ENCODE results near the gene TBC1D22A.

Gene TBC1D22A

DNA sequence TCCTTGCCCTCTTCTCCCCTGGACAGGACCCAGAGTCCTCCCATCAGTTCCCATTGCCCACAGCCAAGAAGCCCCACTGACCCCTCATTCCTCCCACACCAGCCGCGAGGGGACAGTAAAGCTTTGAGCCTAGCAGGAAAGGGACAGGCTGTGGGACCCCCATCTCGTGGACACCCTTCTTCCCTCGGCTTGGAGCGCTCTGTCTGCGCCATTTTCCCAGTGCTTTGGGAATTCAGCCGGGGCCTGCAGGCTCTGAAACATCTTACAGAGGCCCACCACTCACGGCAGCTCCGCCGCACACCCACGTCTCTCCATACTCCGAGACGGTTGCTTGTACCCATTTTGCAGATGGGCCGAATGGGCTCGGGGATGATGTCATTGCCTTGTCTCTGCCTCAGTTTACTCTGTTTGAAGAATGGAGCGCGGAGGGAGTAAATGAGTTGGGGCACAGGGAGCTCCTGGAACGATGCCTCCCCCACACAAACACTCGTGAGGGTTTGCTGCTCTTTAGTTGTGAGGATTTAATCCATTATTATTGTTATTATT, 447.7 kb downstream of the TBC1D22A start:
- no peak for DNase-seq

GRCh38 chr22:47210686-47211085, 448.2 kb downstream of the TBC1D22A start:
- DNase-seq, result no peak

DNA sequence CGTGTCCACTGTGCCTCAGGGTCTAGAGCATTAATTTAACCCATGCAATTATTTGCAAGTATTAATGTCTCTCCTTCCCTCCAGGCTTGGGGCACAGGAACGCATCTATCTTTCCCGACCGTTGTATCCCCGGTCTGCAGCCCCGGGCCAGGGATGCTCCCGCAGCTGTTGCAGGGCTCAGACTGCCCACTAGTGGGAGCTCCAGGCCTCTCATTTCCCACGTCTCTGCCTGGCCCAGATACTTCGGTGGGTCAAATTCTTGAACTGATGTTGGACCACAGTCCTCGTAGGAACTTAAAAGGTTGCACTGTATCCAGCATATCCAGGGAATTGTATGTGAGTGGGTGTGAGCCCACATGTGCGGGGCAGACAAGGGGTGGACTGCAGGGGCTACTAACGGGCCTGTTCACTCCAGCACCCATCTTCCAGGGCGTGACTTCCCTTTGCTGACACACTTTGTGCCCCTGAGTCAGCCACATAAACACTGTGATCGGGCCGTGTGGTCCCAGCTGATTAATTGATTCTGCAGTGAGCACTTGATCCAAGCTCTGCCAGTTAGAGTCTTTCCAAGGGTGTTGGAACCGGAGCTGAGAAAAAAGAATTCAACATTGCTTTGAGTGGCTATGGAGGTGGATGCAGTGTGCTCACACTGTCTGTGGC, 451.3 kb downstream of the TBC1D22A start:
- peak; percentile 25 for DNase-seq

- no peak for DNase-seq
Observed at GRCh38 chr22:47215851-47216250, 453.4 kb downstream of the TBC1D22A start.

DNA sequence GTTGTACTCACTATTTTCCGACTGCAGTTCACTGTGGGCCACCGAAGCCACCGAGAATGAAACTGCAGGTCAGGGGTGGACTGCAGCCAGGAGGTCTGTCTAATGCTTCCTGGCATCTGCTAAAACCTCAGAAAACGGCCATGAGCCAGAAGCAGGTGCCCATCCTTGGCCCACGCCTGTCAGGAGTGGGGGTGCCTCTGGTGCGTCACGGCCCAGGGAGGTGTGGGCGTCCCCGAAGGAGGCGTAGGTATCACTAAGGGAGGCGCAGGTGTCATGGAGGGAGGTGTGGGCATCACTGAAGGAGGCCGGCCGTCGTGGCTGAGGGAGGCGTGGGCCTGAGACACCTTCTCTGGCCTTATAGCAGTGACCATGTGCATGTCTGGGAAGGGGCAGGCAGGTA, 456.2 kb downstream of the TBC1D22A start:
- no peak for DNase-seq

DNA sequence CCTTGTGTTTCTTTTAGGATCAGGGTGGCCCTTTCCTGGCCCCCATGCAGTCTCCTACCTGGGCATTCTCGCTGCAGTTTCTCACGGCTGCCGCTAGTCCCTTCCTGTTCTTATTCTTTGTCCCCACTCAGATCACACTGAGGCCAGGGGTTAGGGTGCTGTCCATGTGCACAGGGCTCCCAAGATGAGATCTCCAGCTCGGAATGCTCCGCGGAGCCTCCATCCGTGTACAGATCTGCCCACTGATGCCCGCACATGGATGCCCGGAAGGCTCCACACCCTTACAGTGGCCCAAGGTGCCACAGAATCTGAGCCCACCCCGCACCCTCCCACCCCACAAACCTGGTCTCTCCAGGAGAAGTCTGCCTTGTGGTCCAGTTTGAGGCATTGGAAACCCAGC, 457.3 kb downstream of the TBC1D22A start:
- no peak for DNase-seq

- no peak for DNase-seq
Observed at GRCh38 chr22:47220752-47221151, 458.3 kb downstream of the TBC1D22A start.

DNA sequence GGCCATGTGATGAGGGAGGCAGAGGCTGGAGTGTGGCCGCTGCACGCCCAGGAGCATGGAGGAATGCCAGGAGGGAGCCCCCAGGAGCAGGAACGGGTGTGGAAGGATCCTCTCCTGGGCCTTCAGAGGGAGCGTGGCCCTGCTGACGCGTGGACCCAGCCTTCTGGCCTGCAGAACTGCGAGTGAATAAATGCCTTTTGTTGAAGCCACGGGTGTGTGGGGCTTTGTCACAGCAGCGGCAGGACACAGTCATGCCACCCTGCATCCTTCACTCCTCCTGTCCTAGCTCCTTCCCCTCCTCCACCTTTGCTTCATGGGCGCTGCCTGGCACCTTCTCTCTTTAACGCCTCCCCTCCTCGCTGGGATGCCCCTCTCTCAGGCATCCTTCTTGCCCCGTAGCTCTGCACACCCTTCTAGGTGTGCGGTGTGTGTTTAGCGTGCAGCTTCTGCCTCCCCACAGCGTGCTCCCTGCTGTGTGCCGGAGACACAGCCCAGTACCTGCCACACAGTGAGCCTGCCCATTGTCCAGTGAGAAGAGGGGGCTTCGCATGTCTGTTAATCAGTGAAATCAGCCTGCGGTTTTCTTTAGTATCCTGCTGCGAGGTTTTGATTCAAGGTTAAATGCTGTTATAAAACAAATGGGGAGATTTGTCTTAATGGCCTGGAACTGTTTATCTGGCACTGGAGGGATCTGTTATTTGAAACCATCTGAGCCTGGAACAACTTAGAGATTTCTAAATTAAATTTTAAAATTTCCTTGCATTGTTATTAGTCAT, 459.6 kb downstream of the TBC1D22A start:
- no peak for DNase-seq
